GM18517 (cell line): ENCODE results near the gene DYNC1LI1.
"Not testable (repeated sequence)": the region's sequence is repeated elsewhere in the genome, so short reads cannot be mapped to it uniquely, and the experiment has no call there.

Experiments used
- ATAC-seq: cut with Tn5 transposase; IDR thresholded peaks from one replicate; pipeline ENCODE4 v1.9.1; 2021; ENCODE audit warnings: mild to moderate bottlenecking, moderate library complexity; ENCODE audit not compliant: unreplicated experiment

Gene DYNC1LI1

DNA sequence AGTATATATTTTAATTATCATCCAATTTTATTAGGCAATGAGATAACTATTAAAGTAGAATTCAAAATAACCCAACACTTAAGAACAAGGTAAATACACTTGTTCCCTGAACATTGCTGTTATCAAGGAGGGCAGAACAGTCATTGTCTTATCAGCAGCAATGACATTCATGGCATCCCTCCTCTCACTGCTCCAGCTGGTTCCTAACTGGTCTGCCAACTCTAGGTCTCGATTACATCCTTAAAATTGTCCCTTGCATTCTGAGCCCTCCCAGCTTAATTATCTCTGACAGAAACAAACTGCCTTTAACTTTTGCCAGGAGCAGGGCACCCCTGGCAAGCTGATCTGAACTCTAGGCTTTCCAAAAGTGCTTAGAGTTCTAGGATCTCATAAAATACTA is 14.0 kb upstream of the DYNC1LI1 start:
- ATAC-seq, result no peak

DNA sequence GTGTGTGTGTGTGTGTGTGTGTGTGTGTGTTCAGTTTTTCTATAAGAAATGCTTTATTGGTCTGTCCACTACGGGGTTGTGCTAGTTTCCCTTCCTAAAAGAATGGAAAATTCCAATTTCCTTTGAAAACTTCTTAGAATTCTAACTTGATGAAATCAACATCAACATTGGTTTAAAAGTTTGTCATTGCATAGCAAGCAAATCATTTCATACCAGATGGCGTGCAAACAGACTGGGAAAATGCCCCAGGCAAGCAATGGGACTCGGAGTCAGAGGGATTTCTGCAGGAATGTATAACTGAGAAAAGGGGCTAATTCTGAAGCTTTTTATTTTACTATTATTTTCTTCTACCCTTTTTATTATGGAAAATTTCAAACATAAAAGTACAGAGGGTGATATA is 13.1 kb upstream of the DYNC1LI1 start:
- ATAC-seq, result no peak

DNA sequence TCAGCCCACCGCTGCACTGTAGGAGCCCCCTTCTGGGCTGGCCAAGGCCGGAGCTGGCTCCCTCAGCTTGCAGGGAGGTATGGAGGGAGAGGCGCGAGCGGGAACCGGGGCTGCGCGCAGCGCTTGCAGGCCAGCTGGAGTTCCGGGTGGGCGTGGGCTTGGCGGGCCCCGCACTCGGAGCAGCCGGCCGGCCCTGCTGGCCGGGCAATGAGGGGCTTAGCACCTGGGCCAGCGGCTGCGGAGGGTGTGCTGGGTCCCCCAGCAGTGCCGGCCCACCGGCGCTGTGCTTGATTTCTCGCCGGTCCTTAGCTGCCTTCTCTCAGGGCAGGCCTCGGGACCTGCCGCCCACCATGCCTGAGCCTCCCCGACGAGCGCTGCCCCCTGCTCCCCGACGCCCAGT is 8.0 kb upstream of the DYNC1LI1 start:
- ATAC-seq, result not testable (repeated sequence)

DNA sequence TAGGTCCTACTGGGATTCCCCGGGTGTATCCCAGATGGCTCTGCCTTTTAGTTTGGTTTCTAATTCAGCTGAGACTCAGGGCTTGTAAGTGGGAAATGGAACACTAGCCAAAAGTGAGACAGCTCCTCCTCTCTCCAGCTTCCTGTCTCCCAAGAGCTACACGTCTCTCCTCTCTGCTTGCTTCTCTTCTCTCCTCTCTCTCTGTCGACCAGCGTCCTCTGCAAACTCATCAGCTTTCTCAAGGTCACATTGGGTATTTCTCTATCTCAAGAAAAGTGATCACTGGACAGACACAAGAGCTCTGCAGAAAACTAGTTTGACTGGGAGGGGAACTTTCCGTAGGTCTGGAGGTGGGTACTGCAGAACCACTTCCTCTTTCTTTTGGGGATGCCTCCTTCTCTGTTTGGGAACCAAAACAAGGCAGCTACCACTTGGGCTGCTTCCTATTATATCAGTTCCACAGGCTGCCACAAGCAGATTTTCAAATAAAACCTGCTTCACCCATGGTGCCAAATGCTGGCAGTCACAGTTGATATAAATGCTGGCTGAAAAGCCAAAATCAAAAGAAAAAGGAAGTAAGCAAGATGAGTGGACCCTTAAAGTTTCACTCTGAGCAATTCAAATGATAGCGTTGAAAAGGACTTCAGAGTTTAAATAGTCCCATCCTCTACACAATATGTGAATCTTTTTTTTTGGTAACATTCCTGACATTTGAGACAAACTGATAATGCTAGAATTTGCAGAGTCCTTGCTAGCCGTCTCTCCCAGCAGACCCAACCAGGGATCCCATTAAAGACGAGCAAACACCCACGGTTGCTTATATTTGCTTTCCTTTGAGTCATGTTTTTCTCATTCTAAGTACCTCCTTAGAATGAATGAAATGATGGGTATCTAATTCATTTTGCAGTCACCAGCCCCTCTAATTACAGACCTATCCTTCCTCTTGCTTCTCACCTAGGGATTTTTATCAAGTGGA is 7.2 kb upstream of the DYNC1LI1 start:
- ATAC-seq, result peak; percentile 97

DNA sequence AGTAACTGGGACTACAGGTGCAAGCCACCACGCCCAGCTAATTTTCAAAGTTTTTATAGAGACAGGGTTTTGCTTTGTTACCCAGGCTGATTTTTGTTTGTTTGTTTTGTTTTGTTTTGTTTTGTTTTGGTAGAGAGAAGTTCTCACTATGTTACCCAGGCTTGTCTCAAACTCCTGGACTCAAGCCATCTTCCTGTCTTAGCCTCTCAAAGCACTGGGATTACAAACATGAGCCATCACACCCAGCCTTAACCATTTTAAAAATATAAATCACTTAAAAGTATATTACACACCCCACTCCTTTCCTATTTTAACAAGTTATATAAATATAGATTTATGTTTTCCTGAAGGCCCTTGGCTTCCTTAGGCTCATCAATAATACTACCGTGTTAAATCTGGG is 6.5 kb upstream of the DYNC1LI1 start:
- no peak for ATAC-seq

DNA sequence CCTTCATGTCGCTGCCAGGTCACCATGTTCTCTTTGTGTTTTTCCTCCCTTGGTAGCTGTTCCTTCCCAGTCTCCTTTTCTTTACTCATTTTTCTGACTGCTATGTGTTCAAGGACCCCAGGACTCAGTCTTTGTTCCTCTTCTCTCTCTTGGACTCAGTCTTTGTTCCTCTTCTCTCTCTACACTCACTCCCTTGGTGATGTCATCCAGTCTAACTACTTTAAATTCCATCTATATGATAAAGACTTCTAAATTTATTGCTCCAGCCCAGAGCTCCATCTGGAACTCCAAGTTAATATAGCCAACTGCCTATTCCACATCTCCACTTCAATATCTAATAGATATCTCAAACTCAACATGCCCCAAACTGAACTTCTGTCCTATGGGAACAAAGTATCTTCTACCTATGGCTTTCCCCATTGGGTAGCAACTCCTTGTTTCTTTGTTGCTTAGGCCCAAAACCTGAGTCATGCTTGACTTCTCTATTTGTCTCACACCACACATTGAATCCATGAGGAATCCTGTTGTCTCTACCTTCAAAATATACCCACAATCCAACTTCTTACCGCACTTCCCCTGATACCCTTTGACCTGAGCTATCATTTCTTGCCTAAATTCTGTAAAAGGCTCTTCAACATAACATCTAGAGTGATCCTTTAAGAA is 4.9 kb upstream of the DYNC1LI1 start:
- no peak for ATAC-seq

DNA sequence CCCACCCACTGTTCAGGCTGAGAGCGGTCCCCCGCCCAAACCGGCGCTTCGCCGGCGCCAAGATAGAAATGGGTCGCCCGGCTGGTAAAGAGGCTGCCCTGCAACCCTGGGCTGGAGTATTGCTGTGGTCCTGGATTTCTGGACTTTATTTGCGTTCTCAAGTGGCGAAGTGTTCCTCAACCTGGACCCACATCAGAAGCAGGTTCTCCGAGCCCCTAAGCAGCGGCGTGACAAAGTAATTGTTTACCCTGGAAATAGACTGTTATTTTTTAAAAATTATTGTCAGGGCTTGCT is 481 bp upstream of the DYNC1LI1 start:
- no peak for ATAC-seq

DNA sequence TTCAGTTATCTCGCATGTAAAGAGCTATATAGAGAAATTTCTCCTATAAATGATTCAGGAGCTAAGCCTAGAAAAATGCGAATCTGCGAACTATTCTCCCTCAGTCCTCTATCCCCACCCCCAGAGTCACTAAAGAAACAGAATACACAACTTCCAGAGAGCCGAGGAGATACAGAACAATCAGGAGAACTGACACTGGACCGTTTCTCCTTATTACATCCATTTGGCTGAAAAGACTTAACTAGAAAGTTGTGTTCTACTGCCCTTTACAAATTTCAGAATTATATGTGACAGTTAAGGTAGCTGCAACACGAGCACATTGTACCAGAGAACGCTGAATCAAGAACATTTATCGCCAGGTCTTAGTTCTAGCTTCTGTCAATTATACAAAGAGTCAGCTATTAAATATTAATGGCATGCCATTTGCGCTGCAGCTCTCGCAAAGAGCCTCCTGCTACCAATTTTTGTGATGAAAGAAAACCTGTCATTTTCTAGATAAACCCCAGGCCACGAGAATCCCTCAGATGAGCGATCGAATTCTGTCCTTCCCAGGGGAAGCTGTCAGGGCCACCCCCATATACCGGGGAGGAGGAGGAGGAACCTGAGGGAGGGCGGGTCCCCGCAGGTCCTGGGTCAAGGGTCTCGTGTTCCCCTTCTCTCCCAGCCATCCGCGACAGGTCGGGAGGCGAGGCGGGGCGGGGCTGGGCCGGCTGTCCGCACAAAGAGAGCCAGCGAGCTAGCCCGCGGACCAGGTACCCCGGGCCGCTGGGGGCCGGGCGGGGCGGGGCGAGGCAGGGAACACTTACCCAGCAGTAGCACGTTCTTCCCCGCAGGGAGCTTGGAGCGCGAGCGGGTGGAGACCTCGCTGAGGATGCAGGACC is 878 bp downstream of the DYNC1LI1 start:
- peak; percentile 58 for ATAC-seq

DNA sequence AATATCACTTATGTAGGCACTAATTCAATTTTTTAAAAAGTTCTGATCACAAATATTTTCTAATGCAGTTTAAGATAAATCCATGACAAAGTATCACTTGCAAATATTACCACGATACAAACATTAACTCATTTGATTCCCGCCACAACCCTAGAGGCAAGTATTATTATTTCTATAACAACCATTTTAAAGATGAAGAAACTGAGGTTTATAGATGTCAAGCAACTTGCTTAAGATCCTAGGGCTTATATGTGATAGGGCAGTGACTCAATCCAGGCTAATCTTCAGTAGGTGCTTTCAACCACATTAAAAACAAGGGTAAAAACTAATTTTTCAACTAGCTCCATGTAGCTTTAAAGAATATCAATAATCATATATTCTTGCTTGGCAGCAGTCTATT is 1.7 kb downstream of the DYNC1LI1 start:
- no peak for ATAC-seq

DNA sequence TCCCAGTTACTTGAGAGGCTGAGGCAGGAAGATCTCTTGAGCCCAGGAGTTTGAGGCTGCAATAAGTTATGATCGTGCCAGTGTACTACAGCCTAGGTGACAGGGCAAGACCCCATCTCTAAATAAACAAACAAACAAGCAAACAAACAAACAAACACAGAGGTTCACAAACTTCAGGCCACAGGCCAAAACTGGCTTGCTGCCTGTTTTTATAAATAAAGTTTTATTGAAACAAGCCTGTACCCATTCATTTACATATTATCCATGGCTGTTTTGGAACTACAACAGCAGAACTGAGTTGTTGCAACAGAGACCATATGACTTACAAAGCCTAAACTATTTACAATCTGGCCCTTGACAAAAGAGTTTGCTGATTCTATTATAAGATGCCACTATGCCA is 6.5 kb downstream of the DYNC1LI1 start:
- ATAC-seq, result no peak

DNA sequence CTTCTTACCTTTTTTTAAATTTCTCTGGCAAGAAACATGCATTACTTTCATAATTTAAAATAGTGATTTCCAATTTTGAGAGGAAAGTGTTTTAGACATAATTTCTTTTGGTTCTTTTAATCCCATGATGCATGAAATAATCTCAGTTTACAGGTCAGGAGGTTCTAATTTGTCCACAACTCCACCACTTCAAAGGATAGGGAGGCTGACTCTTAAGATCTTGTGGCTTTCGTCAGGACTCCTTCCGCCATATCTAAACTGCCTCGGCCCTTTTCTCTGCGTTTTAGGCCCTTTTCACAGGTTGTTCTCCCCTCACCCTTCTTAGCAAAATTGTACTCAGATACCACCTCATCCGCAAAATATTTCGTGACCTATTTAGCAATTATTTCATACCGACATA is 8.0 kb downstream of the DYNC1LI1 start:
- ATAC-seq, result no peak

DNA sequence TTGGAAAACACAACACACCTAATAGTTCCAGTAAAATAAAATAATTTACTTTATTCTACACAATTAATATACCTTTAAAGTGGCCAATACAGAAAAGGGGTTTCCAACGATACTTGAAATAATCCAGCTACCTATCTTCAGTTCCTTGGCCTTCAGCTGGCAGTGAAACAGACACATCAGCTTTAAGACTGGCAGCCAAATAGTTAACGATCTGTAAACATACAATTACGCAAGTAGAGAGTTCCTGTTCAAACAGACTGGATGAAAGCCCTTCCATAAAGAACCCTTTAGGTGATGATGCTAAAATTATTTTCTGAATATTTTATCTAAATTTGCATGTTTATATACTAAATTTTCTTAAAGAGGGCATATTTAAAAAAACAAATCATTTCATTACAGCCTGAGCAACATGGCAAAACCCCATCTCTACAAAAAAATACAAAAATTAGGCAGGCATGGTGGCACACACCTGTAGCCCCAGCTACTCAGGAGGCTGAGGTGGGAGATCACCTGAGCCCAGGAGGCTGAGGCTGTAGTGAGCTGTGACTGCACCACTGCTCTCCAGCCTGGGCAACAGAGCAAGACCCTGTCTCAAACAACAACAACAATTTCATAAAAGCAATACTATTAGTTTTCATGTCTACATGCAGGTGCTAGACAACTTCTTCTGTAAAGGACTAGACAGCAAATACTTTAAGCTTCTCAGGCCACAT is 12.9 kb downstream of the DYNC1LI1 start:
- no peak for ATAC-seq

DNA sequence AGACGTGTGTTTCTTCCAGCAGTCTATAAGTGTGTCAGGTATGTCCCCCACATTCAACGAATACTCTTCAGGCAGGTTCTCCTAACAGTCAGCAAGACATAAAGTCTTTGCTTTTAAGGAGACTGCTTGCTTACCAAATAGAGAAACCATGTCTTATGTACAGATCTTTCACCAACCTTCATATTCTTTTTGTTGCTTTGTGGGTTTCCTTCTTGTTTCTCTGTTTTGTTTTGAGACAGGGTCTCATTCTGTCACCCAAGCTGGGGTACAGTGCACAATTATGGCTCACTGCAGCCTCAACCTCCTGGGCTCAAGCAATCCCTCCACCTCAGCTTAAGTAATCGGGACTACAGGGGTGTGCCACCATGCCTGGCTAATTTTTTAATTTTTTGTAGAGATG is 14.3 kb downstream of the DYNC1LI1 start:
- no peak for ATAC-seq

DNA sequence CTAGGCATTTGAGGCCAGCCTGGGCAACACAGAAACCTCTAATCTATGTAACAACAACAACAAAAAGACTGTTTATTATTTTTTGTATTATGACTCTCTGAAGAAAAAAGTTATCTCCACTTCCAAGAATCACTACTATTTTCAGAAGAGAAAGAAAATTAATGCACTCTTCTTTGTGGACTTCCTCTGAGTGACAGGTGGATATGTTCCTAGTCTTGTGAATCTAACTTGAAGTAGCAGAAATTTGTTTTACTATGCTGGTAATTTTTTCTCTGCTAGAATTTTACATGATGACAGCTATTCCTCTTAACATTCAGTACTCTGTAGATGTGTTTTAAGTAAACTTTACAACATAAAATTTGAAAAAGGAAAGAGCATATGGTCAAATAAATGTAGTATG is 16.7 kb downstream of the DYNC1LI1 start:
- ATAC-seq, result no peak

DNA sequence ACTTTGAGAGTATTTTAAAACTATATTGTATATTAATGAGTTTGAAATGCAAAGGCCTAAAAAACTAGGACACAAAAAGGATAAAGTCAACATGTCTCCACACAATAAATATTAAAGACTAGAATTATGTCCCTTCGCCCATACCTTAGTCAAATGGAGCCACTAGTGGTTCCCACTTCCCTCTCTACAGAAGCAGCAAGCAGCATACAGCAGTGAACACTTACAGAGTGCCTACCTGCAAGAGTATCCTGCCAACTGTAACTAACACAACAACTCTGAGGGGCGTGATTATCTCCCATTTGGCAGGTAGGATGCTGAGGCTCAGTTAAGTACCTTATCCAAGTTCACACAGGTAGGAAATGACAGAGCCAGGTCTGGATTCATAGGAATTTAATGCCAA is 17.2 kb downstream of the DYNC1LI1 start:
- ATAC-seq, result no peak

DNA sequence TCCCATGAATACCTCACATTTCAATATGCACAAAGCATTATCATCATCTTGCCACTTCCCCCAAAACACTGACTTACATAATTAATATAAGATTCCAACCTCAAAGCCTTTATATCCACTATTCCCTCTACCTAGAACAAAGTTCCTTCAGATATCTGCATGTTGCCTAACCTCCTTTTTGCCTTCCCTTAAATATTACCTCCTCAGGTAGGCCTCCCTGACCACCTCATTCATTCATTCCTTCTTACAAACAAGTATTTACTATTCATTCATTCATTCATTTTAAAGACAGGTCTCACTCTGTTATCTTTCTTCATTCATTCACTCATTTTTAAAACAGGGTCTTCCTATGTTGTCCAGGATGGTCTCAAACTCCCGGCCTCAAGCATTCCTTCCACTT is 18.6 kb downstream of the DYNC1LI1 start:
- ATAC-seq, result no peak

DNA sequence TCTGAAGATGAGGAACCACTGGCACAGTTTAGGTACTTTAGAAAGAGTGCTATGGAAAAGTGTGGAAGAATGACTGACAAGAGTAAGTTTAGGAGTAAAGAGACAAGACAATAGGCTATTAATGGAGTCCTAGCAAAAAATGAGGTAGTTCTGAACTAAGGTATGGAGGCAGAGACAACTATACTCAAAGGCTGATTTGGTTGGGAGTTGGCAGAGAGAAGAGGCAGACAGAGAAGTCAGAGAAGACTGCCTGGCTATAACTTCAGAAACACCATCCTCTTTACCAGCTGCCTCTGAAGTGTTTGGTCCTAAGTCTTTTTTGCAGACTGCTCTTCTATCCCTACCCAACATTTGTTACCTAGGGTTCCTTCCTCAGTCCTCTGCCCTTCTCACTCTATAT is 19.2 kb downstream of the DYNC1LI1 start:
- ATAC-seq, result peak; percentile 6

DNA sequence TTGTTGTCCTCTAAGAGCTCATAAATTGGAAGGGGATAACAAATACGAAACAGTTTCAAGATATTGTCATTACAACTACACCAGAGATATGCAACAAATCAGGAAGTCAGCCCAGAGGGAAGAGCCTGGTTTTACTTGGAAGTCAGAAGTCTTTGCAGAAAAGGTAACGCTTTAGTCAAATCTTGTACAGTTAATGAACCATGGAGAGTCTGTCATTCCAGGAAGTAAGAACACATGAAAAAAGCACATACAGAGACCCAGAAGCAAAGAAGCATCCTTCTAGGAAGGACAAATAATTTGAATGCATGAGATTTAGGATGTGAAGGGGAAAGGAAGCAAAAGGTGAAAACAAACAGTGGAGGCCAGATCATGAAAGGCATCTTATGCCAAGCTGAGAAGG is 19.6 kb downstream of the DYNC1LI1 start:
- ATAC-seq, result peak; percentile 44

DNA sequence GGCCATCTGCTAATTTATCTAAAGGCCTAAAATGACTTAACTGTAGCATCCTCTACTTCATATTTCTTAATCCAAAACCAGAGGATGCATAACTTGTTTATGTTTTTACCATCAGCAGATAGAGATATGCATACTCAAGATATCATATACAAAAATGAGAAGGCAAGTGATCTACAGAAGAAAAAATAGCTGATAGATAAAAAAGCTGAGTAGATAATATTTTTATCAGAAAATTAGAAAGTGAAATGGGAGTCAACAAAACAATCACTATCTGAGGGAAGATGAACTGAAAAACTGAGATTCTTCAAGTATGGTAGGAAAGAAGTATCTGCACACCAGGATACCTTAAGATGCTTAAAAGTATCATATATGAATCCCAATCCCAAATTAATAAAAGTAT is 25.4 kb downstream of the DYNC1LI1 start:
- ATAC-seq, result no peak

DNA sequence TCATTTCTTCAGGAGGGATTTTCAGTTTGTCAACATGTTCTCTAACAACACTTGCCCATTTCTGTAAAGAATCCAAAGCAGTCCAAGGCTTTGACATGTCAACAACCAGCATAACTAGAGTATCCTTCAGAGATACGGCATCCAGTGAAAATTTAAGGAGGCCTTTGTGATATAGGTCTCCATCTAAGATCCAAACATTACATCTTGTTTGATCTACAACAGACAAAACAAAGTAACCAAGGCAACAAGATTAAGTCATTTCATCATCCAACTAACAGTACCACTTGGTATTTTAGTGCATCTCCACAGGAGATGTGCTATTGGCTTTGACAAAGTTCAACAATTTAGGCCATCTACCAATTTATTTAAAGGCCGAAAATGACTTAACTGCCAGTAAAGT is 25.8 kb downstream of the DYNC1LI1 start:
- no peak for ATAC-seq

DNA sequence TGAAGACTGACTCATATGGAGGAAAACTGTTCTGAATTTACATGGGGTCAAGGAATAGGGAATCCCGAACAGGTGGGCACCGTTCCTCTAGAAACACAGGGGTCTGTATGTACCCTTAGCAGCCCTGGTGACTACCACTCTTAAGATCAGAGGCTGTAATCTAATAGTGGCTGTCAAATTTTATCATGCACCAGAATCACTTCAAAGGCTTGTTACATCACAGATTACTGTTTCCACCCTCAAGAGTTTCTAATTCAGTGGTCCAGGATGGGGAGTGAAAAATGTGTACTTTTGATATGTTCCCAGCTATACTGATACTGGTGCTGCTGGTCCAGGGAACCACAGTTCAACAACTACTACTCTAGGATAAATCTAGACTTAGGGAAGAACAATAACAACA is 27.9 kb downstream of the DYNC1LI1 start:
- no peak for ATAC-seq
